GM23338 (cell line): ENCODE measurements around the gene FRMD1. TPM values are rescaled to one million over a fixed set of nuclear protein-coding genes. Genes with fewer than 3 reads are reported as not detected.

ENCODE experiments used
- ATAC-seq: fragments of 200-7000 bp; cut with Tn5 transposase; 3 replicates; pipeline ENCODE4 v1.9.1; 2020
- DNase-seq: peaks from one replicate; pipeline ENCODE4 v3.0.0-alpha.2; 2015; ENCODE audit warnings: low spot score
- H2AFZ ChIP-seq: fragments of 200-600 bp; sonication (generic); 2 replicates; pipeline ENCODE4 v1.8.0; 2016; ENCODE audit warnings: antibody characterized with exemption, mild to moderate bottlenecking, moderate library complexity
- H3F3A ChIP-seq: fragments of 200-600 bp; sonication (generic); replicated peaks from 2 replicates; pipeline ENCODE4 v1.8.0; 2017; ENCODE audit warnings: antibody characterized with exemption, mixed run types, low read depth
- H3K27ac ChIP-seq: fragments of 200-600 bp; sonication (generic); 2 replicates; pipeline ENCODE4 v1.6.1; 2016; ENCODE audit warnings: low read depth
- H3K27me3 ChIP-seq: fragments of 200-600 bp; sonication (generic); 2 replicates; pipeline ENCODE4 v1.8.0; 2016; ENCODE audit warnings: mild to moderate bottlenecking, mixed run types, moderate library complexity; ENCODE audit not compliant: insufficient read depth
- H3K36me3 ChIP-seq: fragments of 200-600 bp; sonication (generic); 2 replicates; pipeline ENCODE4 v1.8.0; 2016; ENCODE audit warnings: mild to moderate bottlenecking; ENCODE audit not compliant: insufficient read depth
- H3K4me1 ChIP-seq: fragments of 200-600 bp; sonication (generic); 2 replicates; pipeline ENCODE4 v1.8.0; 2016; ENCODE audit warnings: mild to moderate bottlenecking, moderate library complexity; ENCODE audit not compliant: insufficient read depth
- H3K4me2 ChIP-seq: fragments of 200-600 bp; sonication (generic); 2 replicates; pipeline ENCODE4 v1.7.1; 2017; ENCODE audit warnings: mixed run types
- H3K4me3 ChIP-seq: fragments of 200-600 bp; sonication (generic); 2 replicates; pipeline ENCODE4 v1.6.1; 2016; ENCODE audit warnings: mixed run types
- H3K79me2 ChIP-seq: fragments of 200-600 bp; sonication (generic); replicated peaks from 2 replicates; pipeline ENCODE4 v1.8.0; 2017; ENCODE audit warnings: mild to moderate bottlenecking; ENCODE audit not compliant: insufficient read depth
- H3K9me2 ChIP-seq: fragments of 200-600 bp; sonication (generic); 2 replicates; pipeline ENCODE4 v1.8.0; 2017; ENCODE audit not compliant: insufficient read depth
- H4K20me1 ChIP-seq: fragments of 200-600 bp; sonication (generic); replicated peaks from 2 replicates; pipeline ENCODE4 v1.8.0; 2017; ENCODE audit warnings: mild to moderate bottlenecking; ENCODE audit not compliant: insufficient read depth
- H3K27ac Mint-ChIP-seq: 2 replicates; pipeline ENCODE4 v1.8.0; 2020; ENCODE audit warnings: inconsistent platforms, mild to moderate bottlenecking, moderate library complexity, mixed read lengths
- H3K27me3 Mint-ChIP-seq: 3 replicates; pipeline ENCODE4 v1.8.0; 2022; ENCODE audit warnings: low read depth, mild to moderate bottlenecking, moderate library complexity, mixed read lengths, inconsistent platforms; ENCODE audit not compliant: insufficient read depth, poor library complexity
- H3K36me3 Mint-ChIP-seq: 3 replicates; pipeline ENCODE4 v1.8.0; 2021; ENCODE audit warnings: low read depth, mild to moderate bottlenecking, inconsistent platforms, moderate library complexity, mixed read lengths
- H3K4me1 Mint-ChIP-seq: 3 replicates; pipeline ENCODE4 v1.8.0; 2020; ENCODE audit warnings: mild to moderate bottlenecking, inconsistent platforms, mixed read lengths
- H3K4me3 Mint-ChIP-seq: 3 replicates; pipeline ENCODE4 v1.8.0; 2021; ENCODE audit warnings: moderate library complexity, mild to moderate bottlenecking, inconsistent platforms, mixed read lengths
- H3K9me3 Mint-ChIP-seq: 3 replicates; pipeline ENCODE4 v1.8.0; 2020; ENCODE audit warnings: moderate library complexity, mild to moderate bottlenecking, inconsistent platforms, mixed read lengths
- CREB1 ChIP-seq: fragments of 250-450 bp; sonication (Bioruptor Pico); IDR thresholded peaks from 2 replicates; pipeline ENCODE4 v1.5.0; 2020; ENCODE audit warnings: low read depth, mild to moderate bottlenecking, moderate library complexity
- CTCF ChIP-seq, 2 experiments: fragments of 200-600 bp in 1 of 2; sonication (generic) in 1 of 2; conservative IDR thresholded peaks; 2 replicates each; pipeline versions ENCODE4 v1.5.1 to v1.6.1; 2016 to 2017; ENCODE audit warnings: antibody characterized with exemption in 2 of 2, low read depth in 2 of 2, mild to moderate bottlenecking in 2 of 2, moderate library complexity in 1 of 2
- ETS1 ChIP-seq: IDR thresholded peaks from 2 replicates; pipeline ENCODE4 v1.6.1; 2016; ENCODE audit warnings: antibody characterized with exemption
- EZH2 ChIP-seq: fragments of 200-600 bp; sonication (generic); IDR thresholded peaks from one replicate; pipeline ENCODE4 v1.8.0; 2017; ENCODE audit warnings: antibody characterized with exemption, mild to moderate bottlenecking, low read depth; ENCODE audit not compliant: unreplicated experiment
- NANOG ChIP-seq: IDR thresholded peaks from 2 replicates; pipeline ENCODE4 v1.6.1; 2016; ENCODE audit warnings: antibody characterized with exemption, borderline replicate concordance
- POLR2AphosphoS5 ChIP-seq: IDR thresholded peaks from 2 replicates; pipeline ENCODE4 v1.6.1; 2016; ENCODE audit warnings: antibody characterized with exemption, low read depth
- REST ChIP-seq: IDR thresholded peaks from one replicate; pipeline ENCODE4 v1.6.1; 2018; ENCODE audit warnings: antibody characterized with exemption; ENCODE audit not compliant: unreplicated experiment
- STAT1 ChIP-seq: IDR thresholded peaks from one replicate; pipeline ENCODE4 v1.6.1; 2016; ENCODE audit warnings: antibody characterized with exemption; ENCODE audit not compliant: unreplicated experiment
- ZNF114 ChIP-seq: fragments of 250-450 bp; sonication (Bioruptor Pico); IDR thresholded peaks from 2 replicates; pipeline ENCODE4 v1.5.0; 2020; ENCODE audit warnings: mild to moderate bottlenecking, moderate library complexity
- ZNF331 ChIP-seq: fragments of 250-450 bp; sonication (Bioruptor Pico); IDR thresholded peaks from 2 replicates; pipeline ENCODE4 v1.5.0; 2020; ENCODE audit warnings: low read depth, mild to moderate bottlenecking, moderate library complexity
- ZNF462 ChIP-seq: fragments of 250-450 bp; sonication (Bioruptor Pico); IDR thresholded peaks from 2 replicates; pipeline ENCODE4 v1.5.0; 2020; ENCODE audit warnings: mild to moderate bottlenecking, moderate library complexity
- polyA plus RNA-seq: library from polyadenylated mRNA; unstranded; fragments of >200 nt; fragmentation: Nextera tagmentation; extraction: Ambion mirVana; gene quantifications from 2 replicates; pipeline ENCODE4 v1.2.1, GENCODE V29; 2016
- total RNA-seq: library from RNA; depleted of rRNA; stranded (reverse); fragments of >200 nt; shearing (Covaris generic); gene quantifications from 2 replicates; pipeline ENCODE4 v1.2.3, GENCODE V29; 2014

The FRMD1 gene
- total and polyA plus RNA-seq, 2 experiments from 2014 or later: 1.0 to 2.0 TPM

- no peak for TF ChIP-seq ZNF462 (CRISPR knock-in tag)
Measured at GRCh38 chr6:168024951-168025510, 54.0 kb downstream of the FRMD1 start (continued).

GRCh38 chr6:168022488-168023321, 56.3 kb downstream of the FRMD1 start:
- Mint-ChIP-seq H3K4me1 (peaks cover 3% of the 10 kb centered on the region; the same call in 1 of the 3 replicates), H3K4me3 (no peak overlapping the region), H3K27ac (no peak overlapping the region), H3K27me3 (peaks cover 3% of the 10 kb centered on the region), H3K9me3 (no peaks in the 10 kb centered on the region; the same call in 2 of the 3 replicates), H3K36me3 (no peaks in the 10 kb centered on the region)
- Histone ChIP-seq H2AFZ (no peak overlapping the region), H3K79me2 (no peaks in the 10 kb centered on the region), H3K4me2 (no peak overlapping the region), H4K20me1 (no peaks in the 10 kb centered on the region), H3K9me2 (no peaks in the 10 kb centered on the region), H3K27me3 (no peaks in the 10 kb centered on the region), H3K27ac (no peak overlapping the region), H3K4me1 (no peaks in the 10 kb centered on the region), H3F3A (no peaks in the 10 kb centered on the region), H3K36me3 (no peaks in the 10 kb centered on the region), H3K4me3 (no peak overlapping the region)
- ATAC-seq: no peak; the same call in 2 of the 3 replicates
- no peak for DNase-seq
- TF ChIP-seq ZNF331 (CRISPR knock-in tag) (no peak), STAT1 (no peak), CTCF (conservative IDR thresholded peaks at IDR 0.05; ENCODE audit: low read depth in 2 of 2) (no peak), POLR2AphosphoS5 (no peak), CREB1 (no peak), EZH2 (no peak), NANOG (no peak), ETS1 (no peak), REST (no peak), ZNF114 (CRISPR knock-in tag) (no peak)
